ENCODE measurements around the gene ARID5A. TPM values are rescaled to one million over a fixed set of nuclear protein-coding genes. Genes with fewer than 3 reads are reported as not detected.
"Not testable (repeated sequence)": the region's sequence is repeated elsewhere in the genome, so short reads cannot be mapped to it uniquely, and the experiment has no call there.

Gene ARID5A
- total RNA-seq, 1 experiment from 2014 or later = 7.3 TPM

DNA sequence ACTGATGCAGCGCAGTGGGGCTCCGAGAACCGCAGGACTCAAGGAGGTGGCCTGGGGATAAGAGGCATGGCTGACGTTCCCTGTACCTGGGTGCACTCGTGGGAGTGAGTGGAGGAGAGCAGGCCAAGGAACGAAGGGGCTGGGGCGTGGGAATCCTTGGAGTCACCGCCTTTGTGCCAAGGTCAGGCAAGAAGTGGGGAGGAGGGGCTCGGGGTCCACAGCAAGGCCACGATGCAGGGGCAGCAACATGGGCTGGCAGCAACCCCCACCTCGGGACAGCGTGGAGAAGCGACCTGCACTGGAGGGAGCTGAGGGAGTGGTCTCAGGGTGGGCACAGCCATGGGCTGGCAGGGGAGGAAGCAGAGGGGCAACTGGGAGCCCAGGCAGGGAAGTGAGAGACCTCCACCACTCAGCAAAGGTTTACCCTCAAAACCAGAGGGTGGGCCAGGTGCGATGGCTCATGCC, 18.6 kb downstream of the ARID5A start:
- intact Hi-C loops (cut with micrococcal nuclease; ENCODE audit: unreplicated experiment) = no loop called here

DNA sequence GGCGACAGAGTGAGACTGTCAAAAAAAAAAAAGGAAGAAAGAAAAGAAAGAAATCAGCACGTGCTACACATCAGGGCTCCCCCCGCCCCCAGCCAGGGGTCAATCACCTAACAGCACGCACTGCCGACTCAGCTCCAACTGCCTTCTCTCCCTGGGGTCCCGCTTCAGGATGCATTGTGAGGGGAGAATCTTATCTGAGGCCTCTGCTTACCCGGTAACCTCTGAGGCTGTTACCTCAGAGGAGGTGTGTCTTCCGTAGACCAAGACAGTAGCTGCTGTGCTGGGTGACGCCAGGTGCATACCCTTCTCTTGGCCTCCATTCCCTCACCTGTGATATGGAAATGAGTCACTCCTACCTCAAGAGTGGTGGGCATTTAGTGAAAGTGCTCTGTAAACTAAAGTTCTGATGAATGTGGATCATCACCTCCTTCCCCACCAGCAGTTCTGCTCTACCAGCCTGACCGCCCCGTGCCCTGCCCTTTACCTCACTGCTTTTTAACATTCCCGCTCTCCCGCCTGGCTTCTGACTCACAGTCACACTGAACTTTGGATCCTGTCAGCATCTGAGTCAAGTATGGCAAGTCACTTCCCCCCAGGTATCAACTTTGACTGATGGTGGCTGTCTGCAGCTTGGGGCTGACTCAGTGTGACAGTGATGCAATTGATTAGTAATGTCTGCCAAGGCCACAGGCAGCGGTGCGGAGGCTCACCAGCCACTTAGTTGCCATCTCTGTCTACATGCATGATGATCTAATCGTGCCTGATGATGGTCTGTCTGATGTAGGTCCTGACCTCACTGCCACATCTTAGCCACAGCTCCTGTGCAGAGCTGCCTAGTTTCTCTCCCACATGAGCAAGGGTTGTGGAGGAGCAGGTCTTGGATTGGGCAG, 20.1 kb downstream of the ARID5A start:
- Histone ChIP-seq H3K27ac (ENCODE audit: low read depth, low read length, poor library complexity, severe bottlenecking) (no peak overlapping the region), H3K27me3 (replicated peaks; ENCODE audit: insufficient read depth, low read depth, low read length, poor library complexity) (no peaks in the 10 kb centered on the region), H3K4me1 (ENCODE audit: insufficient read depth, low read length, poor library complexity, severe bottlenecking) (no peaks in the 10 kb centered on the region), H3K9me3 (ENCODE audit: low read depth, low read length, poor library complexity, severe bottlenecking) (no peaks in the 10 kb centered on the region), H3K4me3 (ENCODE audit: low read depth, low read length, poor library complexity, severe bottlenecking) (no peak overlapping the region), H3K36me3 (ENCODE audit: insufficient read depth, low read length, poor library complexity, severe bottlenecking) (no peaks in the 10 kb centered on the region)
- intact Hi-C loops (cut with micrococcal nuclease; ENCODE audit: unreplicated experiment) = no loop called here
- no peak for TF ChIP-seq EZH2 (IDR thresholded peaks at IDR 0.05; ENCODE audit: borderline replicate concordance, low read depth, low read length, poor library complexity, severe bottlenecking)
- no peak for TF ChIP-seq CTCF (conservative IDR thresholded peaks at IDR 0.05; ENCODE audit: low read depth, low read length)
- ChIA-PET CTCF (no interaction called here), POLR2A (ENCODE audit: low non-redundant PET) (no interaction called here)
- DNase-seq (ENCODE audit: low spot score) = no peak
- no TSS peak for BruUV-seq (replicated peaks)

More for the DNA sequence above, 18.6 kb downstream of the ARID5A start:
- ChIA-PET CTCF (interaction anchor here (1.3 to 1.5 kb wide), 2 partner anchors 11 to 148 kb away, joined by 4 to 6 read pairs; no protein-coding TSS in a partner anchor), POLR2A (ENCODE audit: low non-redundant PET) (no interaction called here)
- BruUV-seq (replicated peaks) = no TSS peak
- DNase-seq (ENCODE audit: low spot score) = no peak
- no peak overlapping the region for H3K4me3 ChIP-seq (ENCODE audit: low read depth, low read length, poor library complexity, severe bottlenecking)
- H3K4me1 ChIP-seq (ENCODE audit: insufficient read depth, low read length, poor library complexity, severe bottlenecking) = no peaks in the 10 kb centered on the region
- no peak for TF ChIP-seq CTCF (conservative IDR thresholded peaks at IDR 0.05; ENCODE audit: low read depth, low read length)
- no peak for TF ChIP-seq EZH2 (IDR thresholded peaks at IDR 0.05; ENCODE audit: borderline replicate concordance, low read depth, low read length, poor library complexity, severe bottlenecking)
- H3K27ac ChIP-seq (ENCODE audit: low read depth, low read length, poor library complexity, severe bottlenecking) = no peak overlapping the region
- H3K9me3 ChIP-seq (ENCODE audit: low read depth, low read length, poor library complexity, severe bottlenecking) = no peaks in the 10 kb centered on the region
- H3K27me3 ChIP-seq (replicated peaks; ENCODE audit: insufficient read depth, low read depth, low read length, poor library complexity) = no peaks in the 10 kb centered on the region
- no peaks in the 10 kb centered on the region for H3K36me3 ChIP-seq (ENCODE audit: insufficient read depth, low read length, poor library complexity, severe bottlenecking)

DNA sequence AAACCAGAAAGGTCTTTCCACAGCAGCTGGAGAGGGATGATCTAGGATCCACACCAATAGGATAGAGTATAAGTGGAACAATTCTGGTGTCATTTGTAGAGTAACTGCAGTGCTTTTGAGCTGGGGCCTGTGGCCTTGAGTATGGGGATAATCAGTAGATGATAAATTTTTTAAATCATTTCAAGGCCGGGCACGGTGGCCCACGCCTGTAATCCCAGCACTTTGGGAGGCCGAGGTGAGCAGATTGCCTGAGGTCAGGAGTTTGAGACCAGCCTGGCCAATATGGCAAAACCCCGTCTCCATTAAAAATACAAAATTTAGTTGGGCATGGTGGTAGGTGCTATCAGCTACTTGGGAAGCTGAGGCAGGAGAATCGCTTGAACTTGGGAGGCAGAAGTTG, 20.9 kb downstream of the ARID5A start:
- intact Hi-C loops (cut with micrococcal nuclease; ENCODE audit: unreplicated experiment); H3K27ac ChIP-seq (ENCODE audit: low read depth, low read length, poor library complexity, severe bottlenecking); CTCF ChIA-PET; DNase-seq (ENCODE audit: low spot score); H3K36me3 ChIP-seq (ENCODE audit: insufficient read depth, low read length, poor library complexity, severe bottlenecking); H3K27me3 ChIP-seq (replicated peaks; ENCODE audit: insufficient read depth, low read depth, low read length, poor library complexity); H3K4me1 ChIP-seq (ENCODE audit: insufficient read depth, low read length, poor library complexity, severe bottlenecking); H3K4me3 ChIP-seq (ENCODE audit: low read depth, low read length, poor library complexity, severe bottlenecking); H3K9me3 ChIP-seq (ENCODE audit: low read depth, low read length, poor library complexity, severe bottlenecking); BruUV-seq (replicated peaks); POLR2A ChIA-PET (ENCODE audit: low non-redundant PET): not testable (repeated sequence)
